HCT116 (cell line): ENCODE results near the gene P2RX5.

Experiments used
- ELF1 ChIP-seq: IDR thresholded peaks from 2 replicates; pipeline ENCODE4 v1.6.1; 2012; ENCODE audit warnings: low read depth, borderline replicate concordance
- EZH2 ChIP-seq: fragments of 200-600 bp; sonication (generic); IDR thresholded peaks from 2 replicates; pipeline ENCODE4 v1.6.1; 2017; ENCODE audit warnings: antibody characterized with exemption, mixed run types
- JUND ChIP-seq: IDR thresholded peaks from 2 replicates; pipeline ENCODE4 v1.6.1; 2012
- RAD21 ChIP-seq: IDR thresholded peaks from 2 replicates; pipeline ENCODE4 v1.6.1; 2012; ENCODE audit warnings: low read depth, mild to moderate bottlenecking
- SIN3A ChIP-seq: IDR thresholded peaks from 2 replicates; pipeline ENCODE4 v1.6.1; 2012; ENCODE audit warnings: low read depth
- TCF7L2 ChIP-seq: IDR thresholded peaks from 2 replicates; pipeline ENCODE4 v1.7.0; 2011; ENCODE audit warnings: borderline replicate concordance, inconsistent platforms; ENCODE audit not compliant: insufficient read depth, insufficient read length; ENCODE audit errors: extremely low read depth
- TF ChIP-seq, protein P1 (sequence below): IDR thresholded peaks from 2 replicates; pipeline ENCODE4 v1.6.1; 2011; ENCODE audit warnings: mild to moderate bottlenecking, low read length, moderate library complexity; ENCODE audit not compliant: insufficient replicate concordance; ENCODE audit errors: extremely low read depth
- TF ChIP-seq, protein P2 (sequence below), 3 experiments: fragments of 200-600 bp in 1 of 3; sonication (generic) in 1 of 3; IDR thresholded peaks in 2 of 3; conservative IDR thresholded peaks in 1 of 3; 2 replicates each; pipeline ENCODE4 v1.5.1; 2012 to 2017; ENCODE audit warnings: low read depth in 2 of 3, low read length in 2 of 3, antibody characterized with exemption in 1 of 3, borderline replicate concordance in 1 of 3, control low read depth in 1 of 3, mild to moderate bottlenecking in 1 of 3, mixed read lengths in 1 of 3, mixed run types in 1 of 3, moderate library complexity in 1 of 3; ENCODE audit not compliant: insufficient read depth in 1 of 3
- TF ChIP-seq, protein P3 (sequence below): IDR thresholded peaks from 2 replicates; pipeline ENCODE4 v1.6.1; 2012

DNA sequence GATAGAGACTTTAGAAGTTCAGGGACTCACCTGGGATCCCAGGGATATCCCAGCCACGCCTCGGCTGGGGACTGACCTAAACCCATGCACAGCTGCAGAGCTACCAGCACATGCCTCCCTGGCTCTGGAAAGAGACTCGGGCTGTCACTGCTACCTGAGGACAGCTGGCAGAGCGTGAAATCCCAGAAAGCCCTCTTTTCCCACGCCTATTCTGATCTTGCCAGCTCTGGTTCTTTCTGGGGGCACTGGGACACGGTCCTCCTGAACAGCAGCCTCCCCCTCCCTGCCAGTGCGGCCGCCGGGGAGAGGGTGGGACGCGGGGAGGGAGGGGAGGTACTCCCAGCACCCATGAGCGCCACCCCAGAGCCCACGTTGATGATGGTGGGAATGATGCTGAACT lies 10.8 kb downstream of the P2RX5 start:
- TF ChIP-seq, protein P1, sequence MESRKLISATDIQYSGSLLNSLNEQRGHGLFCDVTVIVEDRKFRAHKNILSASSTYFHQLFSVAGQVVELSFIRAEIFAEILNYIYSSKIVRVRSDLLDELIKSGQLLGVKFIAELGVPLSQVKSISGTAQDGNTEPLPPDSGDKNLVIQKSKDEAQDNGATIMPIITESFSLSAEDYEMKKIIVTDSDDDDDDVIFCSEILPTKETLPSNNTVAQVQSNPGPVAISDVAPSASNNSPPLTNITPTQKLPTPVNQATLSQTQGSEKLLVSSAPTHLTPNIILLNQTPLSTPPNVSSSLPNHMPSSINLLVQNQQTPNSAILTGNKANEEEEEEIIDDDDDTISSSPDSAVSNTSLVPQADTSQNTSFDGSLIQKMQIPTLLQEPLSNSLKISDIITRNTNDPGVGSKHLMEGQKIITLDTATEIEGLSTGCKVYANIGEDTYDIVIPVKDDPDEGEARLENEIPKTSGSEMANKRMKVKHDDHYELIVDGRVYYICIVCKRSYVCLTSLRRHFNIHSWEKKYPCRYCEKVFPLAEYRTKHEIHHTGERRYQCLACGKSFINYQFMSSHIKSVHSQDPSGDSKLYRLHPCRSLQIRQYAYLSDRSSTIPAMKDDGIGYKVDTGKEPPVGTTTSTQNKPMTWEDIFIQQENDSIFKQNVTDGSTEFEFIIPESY, result no peak
- TF ChIP-seq, protein P2, sequence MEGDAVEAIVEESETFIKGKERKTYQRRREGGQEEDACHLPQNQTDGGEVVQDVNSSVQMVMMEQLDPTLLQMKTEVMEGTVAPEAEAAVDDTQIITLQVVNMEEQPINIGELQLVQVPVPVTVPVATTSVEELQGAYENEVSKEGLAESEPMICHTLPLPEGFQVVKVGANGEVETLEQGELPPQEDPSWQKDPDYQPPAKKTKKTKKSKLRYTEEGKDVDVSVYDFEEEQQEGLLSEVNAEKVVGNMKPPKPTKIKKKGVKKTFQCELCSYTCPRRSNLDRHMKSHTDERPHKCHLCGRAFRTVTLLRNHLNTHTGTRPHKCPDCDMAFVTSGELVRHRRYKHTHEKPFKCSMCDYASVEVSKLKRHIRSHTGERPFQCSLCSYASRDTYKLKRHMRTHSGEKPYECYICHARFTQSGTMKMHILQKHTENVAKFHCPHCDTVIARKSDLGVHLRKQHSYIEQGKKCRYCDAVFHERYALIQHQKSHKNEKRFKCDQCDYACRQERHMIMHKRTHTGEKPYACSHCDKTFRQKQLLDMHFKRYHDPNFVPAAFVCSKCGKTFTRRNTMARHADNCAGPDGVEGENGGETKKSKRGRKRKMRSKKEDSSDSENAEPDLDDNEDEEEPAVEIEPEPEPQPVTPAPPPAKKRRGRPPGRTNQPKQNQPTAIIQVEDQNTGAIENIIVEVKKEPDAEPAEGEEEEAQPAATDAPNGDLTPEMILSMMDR (IDR thresholded peaks at IDR 0.05 in 2 of 3, conservative IDR thresholded peaks at IDR 0.05 in 1 of 3; ENCODE audit: borderline replicate concordance in 1 of 3, insufficient read depth in 1 of 3, low read depth in 2 of 3, low read length in 2 of 3), result no peak
- TF ChIP-seq, protein P3, sequence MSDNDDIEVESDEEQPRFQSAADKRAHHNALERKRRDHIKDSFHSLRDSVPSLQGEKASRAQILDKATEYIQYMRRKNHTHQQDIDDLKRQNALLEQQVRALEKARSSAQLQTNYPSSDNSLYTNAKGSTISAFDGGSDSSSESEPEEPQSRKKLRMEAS, result no peak
- TF ChIP-seq SIN3A (no peak), JUND (no peak), RAD21 (no peak), ELF1 (no peak), EZH2 (no peak), TCF7L2 (no peak)
